ENCODE data around the gene PTMS.
"Not testable (repeated sequence)": the region's sequence is repeated elsewhere in the genome, so short reads cannot be mapped to it uniquely, and the experiment has no call there.

PTMS gene, protein sequence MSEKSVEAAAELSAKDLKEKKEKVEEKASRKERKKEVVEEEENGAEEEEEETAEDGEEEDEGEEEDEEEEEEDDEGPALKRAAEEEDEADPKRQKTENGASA

DNA sequence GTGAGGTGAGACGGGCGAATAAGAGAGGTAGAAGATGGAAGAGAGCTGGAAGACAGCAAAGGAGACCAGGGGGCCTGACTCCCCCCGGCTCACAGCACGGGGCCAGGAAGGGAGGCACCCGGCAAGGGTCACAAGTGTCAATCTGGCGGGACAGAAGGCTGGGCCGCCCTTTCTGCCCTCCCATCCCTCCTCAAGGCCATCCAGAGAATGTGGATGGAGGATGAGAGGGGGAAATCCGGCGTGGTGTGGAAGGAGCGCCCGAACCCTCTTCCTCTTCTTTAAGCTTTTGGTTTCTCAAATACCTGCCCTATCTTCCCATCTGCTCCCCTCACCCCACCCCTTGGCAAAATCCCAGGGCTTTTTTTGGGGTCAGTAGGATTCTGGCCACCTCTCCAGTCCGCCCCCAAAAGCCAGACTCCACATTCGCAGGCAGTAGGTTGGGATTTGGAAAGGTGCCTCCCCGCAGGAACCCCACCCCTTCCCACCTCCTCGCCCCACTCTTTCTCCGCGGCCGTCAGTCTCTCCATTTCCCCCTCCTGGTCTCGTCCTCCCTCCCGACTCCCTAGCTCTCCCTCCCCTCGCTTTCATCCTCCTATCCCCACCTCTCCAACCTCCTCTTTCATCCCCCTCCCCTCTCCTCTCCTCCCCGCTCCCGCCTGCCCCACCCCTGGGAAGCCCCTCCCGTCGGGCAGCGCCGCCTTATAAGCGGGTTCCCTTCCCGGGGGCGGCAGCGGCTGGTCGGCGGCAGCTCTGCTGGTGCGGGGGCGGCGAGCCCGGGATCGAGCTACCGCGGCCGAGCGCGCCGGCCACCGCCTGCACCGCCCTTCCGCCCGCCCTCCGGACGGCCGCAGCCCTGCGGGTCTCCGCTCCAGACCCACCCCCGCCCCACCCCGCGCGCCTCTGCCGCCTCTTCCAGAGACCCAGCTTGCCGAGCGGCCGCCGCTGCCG, at the start of gene PTMS:
Gene PTMS (plus strand): TSS at position 730 of the 948 bp plus-strand sequence. CDS start 343 bp downstream, outside the sequence.
- no peak for DNase-seq (ENCODE audit: low read depth)

DNA sequence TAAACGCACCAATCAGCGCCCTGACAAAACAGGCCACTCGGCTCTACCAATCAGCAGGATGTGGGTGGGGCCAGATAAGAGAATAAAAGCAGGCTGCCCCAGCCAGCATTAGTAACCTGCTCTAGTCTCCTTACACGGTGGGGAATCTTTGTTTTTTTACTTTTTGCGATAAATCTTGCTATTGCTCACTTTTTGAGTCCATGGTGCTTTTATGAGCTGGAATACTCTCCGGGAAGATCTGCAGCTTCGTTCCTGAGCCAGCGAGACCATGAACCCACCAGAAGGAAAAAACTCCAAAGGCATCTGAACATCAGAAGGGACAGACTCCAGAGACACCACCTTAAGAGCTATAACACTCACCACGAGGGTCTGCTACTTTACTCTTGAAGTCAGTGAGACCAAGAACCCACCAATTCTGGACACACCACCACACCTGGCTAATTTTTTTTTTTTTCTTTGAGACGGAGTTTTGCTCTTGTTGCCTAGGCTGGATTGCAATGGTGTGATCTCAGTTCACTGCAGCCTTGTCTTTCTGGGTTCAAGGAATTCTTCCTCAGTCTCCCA, 49.2 kb upstream of the PTMS start:
- no peak for DNase-seq (ENCODE audit: low read depth)

DNA sequence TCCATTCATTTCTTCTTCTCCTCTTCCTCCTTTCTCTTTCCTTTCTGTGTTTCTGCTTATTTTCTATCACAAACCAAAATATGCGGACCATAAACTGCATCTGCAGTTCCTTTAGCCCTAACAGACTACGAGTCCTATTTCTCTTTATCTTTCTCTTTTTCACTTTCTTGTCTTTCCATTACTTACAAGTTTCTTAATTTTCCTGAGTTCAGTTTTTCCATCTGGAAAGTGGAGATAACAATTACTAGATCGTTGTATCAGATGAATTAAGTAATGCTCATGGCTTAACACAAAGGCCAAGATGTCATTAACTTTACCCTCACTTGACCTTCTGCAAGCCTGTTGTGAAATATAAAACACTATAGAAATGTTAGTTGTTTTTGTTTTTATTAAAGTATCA, 43.3 kb upstream of the PTMS start:
- no peak for DNase-seq (ENCODE audit: low read depth)

DNA sequence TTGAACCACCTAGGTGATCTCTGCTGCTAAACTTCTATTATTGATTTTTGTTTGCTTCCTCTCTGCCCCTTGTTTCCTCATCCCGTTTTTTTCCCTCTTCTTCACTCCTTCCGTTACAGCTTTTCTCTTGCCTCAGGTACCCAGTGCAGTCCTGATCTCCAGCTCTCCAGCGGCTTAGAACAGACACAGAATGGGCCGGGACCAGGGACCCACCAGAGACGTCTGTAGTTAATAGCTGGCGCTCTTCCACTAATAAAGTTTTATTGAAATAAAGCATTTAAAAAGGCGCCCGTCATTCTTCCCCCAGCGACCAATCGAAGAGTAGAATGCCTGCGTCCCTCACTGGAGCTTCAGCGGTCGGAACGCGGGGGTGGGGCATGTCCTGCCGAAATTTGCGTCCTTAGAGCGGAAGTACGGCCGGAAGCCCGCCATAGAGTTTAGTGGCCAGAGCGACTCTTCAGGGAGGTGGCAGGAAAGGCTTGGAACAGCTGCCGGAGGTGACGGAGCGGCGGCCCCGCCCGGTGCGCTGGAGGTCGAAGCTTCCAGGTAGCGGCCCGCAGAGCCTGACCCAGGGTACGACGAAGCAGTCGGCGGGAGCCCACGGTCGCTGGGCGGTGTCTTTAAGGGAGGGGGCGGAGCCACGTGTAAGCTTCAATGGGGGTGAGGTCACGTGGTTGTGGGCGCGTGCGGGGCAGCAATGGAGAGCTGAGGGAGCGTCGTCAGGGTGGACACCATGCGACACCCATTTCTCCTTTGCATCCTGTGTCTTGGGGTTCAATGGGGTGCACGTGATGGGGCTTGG, 42.4 kb upstream of the PTMS start, which contains the start of gene COPS7A:
Gene COPS7A (plus strand): TSS at position 440 of the 802 bp plus-strand sequence. CDS start 611 bp downstream, outside the sequence.
- DNase-seq (ENCODE audit: low read depth) = peak; percentile 92

DNA sequence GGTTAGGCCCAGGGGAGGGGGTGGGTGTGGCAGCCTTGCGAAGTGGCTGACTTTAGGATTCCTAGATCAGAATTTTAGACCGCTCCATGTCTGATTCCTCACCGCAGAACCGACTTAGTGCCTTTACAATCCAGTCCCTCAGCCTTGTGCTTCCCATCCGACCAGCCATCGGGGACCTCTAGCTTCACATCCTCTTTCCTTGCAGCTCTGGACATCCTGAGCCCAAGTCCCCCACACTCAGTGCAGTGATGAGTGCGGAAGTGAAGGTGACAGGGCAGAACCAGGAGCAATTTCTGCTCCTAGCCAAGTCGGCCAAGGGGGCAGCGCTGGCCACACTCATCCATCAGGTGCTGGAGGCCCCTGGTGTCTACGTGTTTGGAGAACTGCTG, 41.8 kb upstream of the PTMS start:
- DNase-seq (ENCODE audit: low read depth) = no peak

DNA sequence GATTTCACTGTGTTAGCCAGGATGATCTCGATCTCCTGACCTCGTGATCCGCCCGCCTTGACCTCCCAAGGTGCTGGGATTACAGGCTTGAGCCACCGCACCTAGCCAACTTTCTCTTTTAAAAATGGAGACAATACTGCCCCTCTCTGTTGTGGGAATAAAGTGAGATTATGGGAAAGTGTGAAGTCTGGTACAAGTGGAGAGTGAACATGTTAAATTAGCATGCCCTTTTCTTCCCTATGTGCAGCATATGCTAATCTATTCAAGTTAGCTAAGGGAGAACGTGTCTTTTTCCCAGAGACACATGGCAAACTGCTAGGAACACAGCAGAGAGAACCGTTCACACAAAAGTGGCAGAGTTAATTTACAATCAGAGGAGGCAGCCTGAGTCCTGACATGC, 40.8 kb upstream of the PTMS start:
- no peak for DNase-seq (ENCODE audit: low read depth)

DNA sequence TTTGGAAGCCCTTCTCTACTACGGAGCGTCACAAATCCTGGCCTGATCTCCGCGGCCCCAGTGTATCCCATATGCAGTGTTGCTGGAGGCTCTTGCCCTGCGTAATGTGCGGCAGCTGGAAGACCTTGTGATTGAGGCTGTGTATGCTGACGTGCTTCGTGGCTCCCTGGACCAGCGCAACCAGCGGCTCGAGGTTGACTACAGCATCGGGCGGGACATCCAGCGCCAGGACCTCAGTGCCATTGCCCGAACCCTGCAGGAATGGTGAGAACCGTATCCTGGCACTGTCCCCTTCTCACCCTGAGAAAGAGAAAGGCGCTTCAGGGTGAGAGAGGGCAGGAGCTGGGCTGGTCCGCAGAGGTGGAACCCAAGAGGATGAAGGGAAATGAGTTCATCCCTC, 37.0 kb upstream of the PTMS start:
- DNase-seq (ENCODE audit: low read depth) = no peak

DNA sequence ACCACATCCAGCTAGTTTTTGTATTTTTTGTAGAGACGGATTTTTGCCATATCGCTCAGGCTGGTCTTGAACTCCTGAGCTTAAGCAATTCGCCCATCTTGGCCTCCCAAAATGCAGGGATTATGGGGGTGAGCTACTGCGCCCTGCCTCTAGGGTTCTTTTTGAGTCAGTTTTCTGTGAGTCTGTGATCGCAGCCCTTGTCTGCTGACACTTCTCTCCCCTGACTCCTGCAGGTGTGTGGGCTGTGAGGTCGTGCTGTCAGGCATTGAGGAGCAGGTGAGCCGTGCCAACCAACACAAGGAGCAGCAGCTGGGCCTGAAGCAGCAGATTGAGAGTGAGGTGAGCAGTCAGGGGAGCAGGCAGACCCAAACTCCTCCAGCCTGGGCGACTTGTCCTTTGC, 36.0 kb upstream of the PTMS start:
- no peak for DNase-seq (ENCODE audit: low read depth)

DNA sequence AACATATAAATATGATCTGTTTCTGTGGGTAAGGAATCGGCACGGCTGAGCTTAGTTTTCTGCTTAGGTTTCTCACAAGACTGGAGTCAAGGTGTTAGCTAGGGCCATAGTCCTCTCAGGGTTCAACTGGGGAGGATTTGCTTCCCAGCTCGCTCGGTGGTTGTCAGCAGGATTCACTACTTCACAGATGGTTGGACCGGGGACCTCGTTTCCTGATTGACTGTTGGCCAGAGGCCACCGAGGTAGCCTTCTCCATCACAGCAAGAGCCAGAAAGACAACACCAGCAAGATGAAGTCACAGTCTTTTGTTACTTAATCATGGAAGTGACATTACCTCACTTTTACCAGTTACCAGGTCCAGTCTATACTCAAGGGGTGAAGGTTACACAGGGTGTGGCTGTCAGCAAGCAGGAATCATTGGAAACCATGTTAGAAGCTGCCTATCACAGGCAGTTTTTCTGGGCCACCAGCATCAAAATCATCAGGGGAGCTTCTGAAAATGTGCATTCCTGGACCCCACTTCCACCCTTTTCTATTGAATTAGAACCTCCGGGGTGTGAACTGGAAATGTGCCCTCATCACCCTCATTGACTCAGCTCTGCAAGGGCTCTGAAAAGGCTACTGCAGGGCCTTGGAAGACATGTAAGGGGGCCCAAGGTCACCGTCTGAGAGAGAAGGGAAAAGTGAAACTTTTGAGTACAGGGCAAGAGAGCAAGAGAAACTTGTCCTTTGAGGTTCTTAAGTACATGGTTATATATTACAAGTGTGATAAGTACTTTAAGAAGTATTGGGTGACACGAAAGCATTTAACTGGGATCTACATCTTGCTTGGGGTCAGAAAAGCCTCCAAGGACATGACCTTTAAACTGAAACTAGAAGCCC, 31.4 kb upstream of the PTMS start:
- no peak for DNase-seq (ENCODE audit: low read depth)

DNA sequence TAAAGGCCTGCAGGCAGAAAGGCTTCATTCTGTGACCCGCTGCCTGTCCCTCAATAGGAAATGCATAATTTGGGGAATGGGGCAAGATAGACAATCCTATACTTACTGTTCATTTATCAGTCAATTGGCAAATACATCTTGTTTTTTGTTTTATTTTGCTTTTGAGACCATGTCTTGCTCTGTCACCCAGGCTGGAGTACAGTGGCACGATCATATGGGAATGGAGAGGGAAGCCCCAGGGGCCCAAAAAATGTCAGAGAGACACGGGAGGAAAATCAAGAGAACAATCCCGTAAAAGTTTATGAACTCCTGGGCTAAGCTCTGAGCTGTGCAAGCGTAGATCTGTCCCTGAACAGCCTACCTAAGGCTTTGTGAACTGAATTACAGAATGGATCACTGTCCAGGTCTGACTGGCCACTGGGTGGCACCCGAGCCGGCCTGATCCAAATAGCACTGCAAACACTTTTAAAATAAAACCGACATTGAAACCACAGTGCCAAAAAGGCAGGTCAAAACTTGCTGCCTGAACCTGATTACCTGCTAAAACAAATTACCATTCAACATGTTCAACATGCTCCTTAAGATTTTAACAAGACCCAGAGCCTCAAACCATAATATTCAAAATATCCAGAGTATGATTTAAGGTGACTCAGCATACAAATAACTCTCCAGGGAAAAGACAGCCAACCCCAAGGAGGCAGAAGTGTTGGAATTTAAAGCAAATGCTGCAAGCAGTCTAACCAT, 30.5 kb upstream of the PTMS start:
- DNase-seq (ENCODE audit: low read depth) = no peak

DNA sequence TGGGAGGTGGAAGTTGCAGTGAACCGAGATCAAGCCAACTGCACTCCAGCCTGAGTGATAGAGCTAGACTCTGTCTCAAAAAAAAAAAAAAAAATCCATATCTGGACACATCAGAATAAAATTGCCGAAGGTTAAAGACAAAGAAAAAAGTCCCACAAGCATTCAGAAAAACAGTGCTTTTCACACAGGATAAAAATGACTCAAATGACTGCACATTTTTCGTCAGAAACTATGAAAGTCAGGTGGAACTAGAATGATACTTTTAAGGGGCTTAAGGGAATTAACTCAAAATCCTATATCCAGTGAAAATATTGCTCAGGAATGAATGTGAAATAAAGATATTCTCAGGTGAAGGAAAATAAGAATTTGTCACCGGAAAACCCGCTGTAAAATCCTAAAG, 29.4 kb upstream of the PTMS start:
- no peak for DNase-seq (ENCODE audit: low read depth)

DNA sequence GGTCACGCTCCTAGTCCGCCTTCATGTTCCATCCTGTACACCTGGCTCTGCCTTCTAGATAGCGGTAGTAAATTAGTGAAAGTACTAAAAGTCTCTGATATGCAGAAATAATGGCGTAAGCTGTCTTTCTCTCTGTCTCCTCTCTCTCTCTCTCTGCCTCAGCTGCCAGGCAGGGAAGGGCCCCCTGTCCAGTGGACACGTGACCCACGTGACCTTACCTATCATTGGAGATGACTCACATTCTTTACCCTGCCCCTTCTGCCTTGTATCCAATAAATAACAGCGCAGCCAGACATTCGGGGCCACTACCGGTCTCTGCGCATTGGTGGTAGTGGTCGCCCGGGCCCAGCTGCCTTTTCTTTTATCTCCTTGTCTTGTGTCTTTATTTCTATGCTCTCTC, 24.1 kb upstream of the PTMS start:
- not testable (repeated sequence) for DNase-seq (ENCODE audit: low read depth)

DNA sequence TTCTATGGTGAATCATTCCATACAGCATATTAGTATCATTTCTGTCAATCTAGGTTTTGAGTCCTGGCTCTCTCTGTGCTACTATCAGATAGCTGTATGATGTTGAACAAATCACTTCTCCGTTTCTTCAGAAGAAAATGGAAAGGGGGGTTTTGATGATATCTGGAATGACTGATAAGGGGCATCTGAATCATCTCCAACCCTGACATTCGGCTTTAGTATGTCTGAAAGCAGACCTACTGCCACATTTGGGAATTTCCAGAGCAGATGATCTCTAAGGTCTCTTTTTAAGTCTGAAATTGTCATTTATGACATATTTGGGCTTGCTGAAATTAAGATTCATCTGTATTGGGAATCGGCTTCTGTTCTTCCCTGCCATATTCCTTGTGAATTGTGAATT, 23.3 kb upstream of the PTMS start:
- DNase-seq (ENCODE audit: low read depth) = no peak

DNA sequence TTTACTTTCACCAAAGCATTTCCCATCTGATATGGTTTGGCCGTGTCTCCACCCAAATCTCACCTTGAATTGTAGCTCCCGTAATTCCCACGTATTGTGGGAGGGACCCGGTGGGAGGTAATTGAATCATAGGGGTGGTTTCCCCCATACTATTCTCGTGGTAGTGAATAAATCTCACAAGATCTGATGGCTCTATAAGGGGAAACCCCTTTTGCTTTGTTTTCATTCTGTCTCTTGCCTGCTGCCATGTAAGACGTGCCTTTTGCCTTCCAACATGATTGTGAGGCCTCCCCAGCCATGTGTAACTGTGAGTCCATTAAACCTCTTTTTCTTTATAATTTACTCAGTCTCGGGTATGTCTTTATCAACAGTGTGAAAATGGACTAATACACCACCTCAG, 22.9 kb upstream of the PTMS start:
- not testable (repeated sequence) for DNase-seq (ENCODE audit: low read depth)

DNA sequence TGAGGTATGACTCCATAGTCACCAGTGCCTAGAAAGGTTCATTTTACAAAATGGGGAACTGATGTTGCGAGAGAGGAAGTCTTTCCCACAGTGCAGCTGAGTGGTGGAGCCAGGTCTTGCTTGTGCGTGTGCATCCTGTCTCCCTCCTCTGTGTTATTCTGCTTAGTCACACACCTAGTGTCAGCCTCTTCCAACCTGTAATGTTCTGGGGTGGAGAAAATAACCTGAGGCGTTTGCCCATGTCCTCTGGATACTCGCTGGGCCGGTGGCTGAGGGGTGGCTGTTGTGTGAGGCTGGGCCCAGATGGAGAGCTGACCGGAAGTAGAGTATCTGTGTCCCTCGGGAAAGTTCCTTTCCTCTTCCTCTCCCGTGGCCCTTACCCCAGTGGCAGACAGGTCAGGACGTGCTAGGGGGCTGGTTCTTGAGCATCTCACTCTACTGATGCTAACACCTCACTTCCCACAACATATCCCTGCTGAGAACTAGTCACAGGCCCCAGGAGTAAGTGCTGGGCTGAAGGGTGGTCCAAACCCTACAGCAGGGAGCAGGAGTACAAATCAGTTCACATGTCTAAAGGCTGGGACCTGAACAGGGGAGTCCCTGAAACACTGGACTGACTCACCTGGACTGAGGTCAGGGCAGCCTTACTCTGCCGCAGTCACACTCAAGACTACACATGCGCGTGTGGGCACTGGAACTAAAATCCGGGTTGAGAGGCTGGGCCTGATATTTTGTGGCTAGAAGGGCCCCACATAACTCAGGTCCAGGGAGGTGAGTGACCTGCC, 20.2 kb upstream of the PTMS start:
- DNase-seq (ENCODE audit: low read depth) = no peak

DNA sequence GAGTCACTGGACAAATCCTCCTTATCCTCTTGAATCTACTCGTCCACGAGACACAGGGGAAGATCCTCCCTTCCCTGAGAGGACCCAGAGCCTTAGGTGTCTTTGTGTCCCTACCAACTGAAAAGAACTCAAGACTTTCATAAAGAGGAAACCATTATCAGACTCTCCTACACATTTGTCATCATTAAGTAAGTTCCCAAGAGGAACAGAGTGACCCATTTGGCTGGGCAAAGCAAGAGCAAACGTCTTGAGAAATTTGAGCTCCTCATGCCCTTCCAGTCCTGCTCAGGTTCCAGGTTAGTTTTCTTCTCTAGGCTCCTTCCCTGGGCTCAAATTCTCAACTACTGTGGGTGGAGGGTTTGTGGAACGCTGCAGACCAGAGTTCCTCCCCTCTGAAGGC, 18.9 kb upstream of the PTMS start:
- no peak for DNase-seq (ENCODE audit: low read depth)

DNA sequence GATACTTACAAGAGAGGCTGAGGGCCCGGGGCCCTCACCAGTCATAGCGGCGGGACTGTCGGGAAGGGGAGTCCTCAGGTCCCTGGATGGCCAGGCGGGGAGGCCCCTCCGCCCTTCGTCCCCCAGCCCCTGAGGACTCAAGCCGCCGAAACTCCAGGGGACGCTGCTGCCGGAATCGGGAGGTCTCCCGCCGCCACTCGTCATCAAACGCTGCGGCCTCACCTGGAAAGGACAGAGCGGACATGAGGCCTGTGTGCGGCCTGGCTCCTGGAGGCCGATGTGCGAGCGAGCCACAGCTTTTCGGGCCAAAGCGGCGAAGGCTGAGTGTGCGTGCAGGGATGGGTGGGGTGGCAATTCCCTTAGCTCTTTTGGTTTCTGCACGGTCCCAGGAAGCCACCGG, 17.4 kb upstream of the PTMS start:
- no peak for DNase-seq (ENCODE audit: low read depth)

DNA sequence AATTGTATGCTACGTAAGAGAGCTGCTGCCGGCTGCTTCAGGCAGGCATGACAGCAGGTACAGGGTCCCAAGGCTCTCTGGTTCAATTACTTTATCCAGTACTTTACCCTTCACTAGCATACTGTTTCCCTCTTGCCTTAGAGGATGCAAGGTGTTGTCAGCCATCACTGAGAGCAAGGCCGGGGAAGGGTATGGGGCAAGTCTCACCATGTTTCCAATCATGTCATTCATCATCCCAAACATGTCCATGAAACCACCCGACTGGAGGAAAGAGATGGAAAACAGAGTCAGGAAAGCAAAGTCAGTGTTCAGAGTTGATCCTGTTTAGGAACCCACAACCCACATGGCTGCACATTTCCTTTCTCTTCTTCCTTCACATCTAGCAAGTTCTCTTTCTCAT, 15.7 kb upstream of the PTMS start:
- DNase-seq (ENCODE audit: low read depth) = no peak

DNA sequence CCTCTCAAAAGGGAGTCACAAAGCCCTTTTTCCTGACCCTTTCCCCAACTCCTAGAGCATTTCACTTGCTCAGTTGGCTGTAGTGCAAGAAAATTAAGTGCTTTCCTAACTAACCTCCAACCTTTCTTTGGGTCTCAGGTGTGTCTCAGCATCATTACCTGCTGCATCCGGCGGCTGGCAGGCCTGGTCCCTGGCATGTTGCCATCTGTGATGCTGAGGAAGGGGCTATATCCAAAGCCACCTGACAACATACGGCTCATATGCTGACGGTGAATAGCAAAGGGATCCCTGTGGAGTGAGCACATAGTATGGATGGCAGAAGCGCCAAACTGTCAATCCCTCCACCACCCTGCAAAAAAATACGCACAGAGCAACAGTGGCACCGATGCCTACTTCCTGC, 14.4 kb upstream of the PTMS start:
- no peak for DNase-seq (ENCODE audit: low read depth)

Data from activated gamma-delta T cell treated with anti-CD3 and anti-CD28 coated beads, Interleukin-2, amount 50 U/mL, for 16 hours (primary cell).